ENCODE measurements around the gene NOP53.
"Not testable (repeated sequence)": the region's sequence is repeated elsewhere in the genome, so short reads cannot be mapped to it uniquely, and the experiment has no call there.

Gene NOP53

GRCh38 chr19:47720669-47721422 is 24.5 kb upstream of the NOP53 start:
- 0 out of 2 replicates have a peak, but pooled peaks cover 3% of the 10 kb centered on the region for H3K27me3 ChIP-seq (ENCODE audit: low read depth, low read length)
- TF ChIP-seq EZH2phosphoT487 (IDR thresholded peaks at IDR 0.05; ENCODE audit: low read depth), result no peak
- TF ChIP-seq CTCF (IDR thresholded peaks at IDR 0.05; ENCODE audit: low read depth, low read length), result no peak
- H3K9me3 ChIP-seq (ENCODE audit: insufficient read depth, low read length), result no peaks in the 10 kb centered on the region
- H3K36me3 ChIP-seq (replicated peaks; ENCODE audit: low read depth, low read length), result no peaks in the 10 kb centered on the region
- no peak overlapping the region for H2AFZ ChIP-seq (ENCODE audit: low read depth, low read length)
- H3K4me1 ChIP-seq (ENCODE audit: low read length), result peaks cover 9% of the 10 kb centered on the region
- H3K4me2 ChIP-seq (ENCODE audit: low read length), result no peak overlapping the region
- no peak overlapping the region for H3K27ac ChIP-seq (ENCODE audit: low read length)
- H3K4me3 ChIP-seq (ENCODE audit: low read length), result no peak overlapping the region
- no peaks in the 10 kb centered on the region for H3K79me2 ChIP-seq (ENCODE audit: low read length)
- no peak overlapping the region for H3K9ac ChIP-seq (ENCODE audit: low read length)
- H4K20me1 ChIP-seq (ENCODE audit: insufficient read depth, low read length), result no peaks in the 10 kb centered on the region

GRCh38 chr19:47723581-47723940 is 21.8 kb upstream of the NOP53 start:
- Histone ChIP-seq H4K20me1 (ENCODE audit: insufficient read depth, low read length) (no peaks in the 10 kb centered on the region), H2AFZ (ENCODE audit: low read depth, low read length) (no peak overlapping the region), H3K4me1 (ENCODE audit: low read length) (peaks cover 9% of the 10 kb centered on the region), H3K9ac (ENCODE audit: low read length) (no peak overlapping the region), H3K4me2 (ENCODE audit: low read length) (peak overlapping the region; percentile 65), H3K79me2 (ENCODE audit: low read length) (no peaks in the 10 kb centered on the region), H3K36me3 (replicated peaks; ENCODE audit: low read depth, low read length) (no peaks in the 10 kb centered on the region), H3K27me3 (ENCODE audit: low read depth, low read length) (0 out of 2 replicates have a peak, but pooled peaks cover 3% of the 10 kb centered on the region), H3K4me3 (ENCODE audit: low read length) (peak overlapping the region; percentile 67), H3K9me3 (ENCODE audit: insufficient read depth, low read length) (no peaks in the 10 kb centered on the region), H3K27ac (ENCODE audit: low read length) (no peak overlapping the region)
- TF ChIP-seq EZH2phosphoT487 (IDR thresholded peaks at IDR 0.05; ENCODE audit: low read depth) (no peak), CTCF (IDR thresholded peaks at IDR 0.05; ENCODE audit: low read depth, low read length) (no peak)

- Histone ChIP-seq H3K27ac (ENCODE audit: low read length) (no peak overlapping the region), H3K4me1 (ENCODE audit: low read length) (peaks cover 9% of the 10 kb centered on the region), H3K36me3 (replicated peaks; ENCODE audit: low read depth, low read length) (no peaks in the 10 kb centered on the region), H3K9me3 (ENCODE audit: insufficient read depth, low read length) (no peaks in the 10 kb centered on the region), H2AFZ (ENCODE audit: low read depth, low read length) (no peak overlapping the region), H4K20me1 (ENCODE audit: insufficient read depth, low read length) (no peaks in the 10 kb centered on the region), H3K4me2 (ENCODE audit: low read length) (no peak overlapping the region), H3K79me2 (ENCODE audit: low read length) (no peaks in the 10 kb centered on the region), H3K9ac (ENCODE audit: low read length) (no peak overlapping the region), H3K4me3 (ENCODE audit: low read length) (no peak overlapping the region), H3K27me3 (ENCODE audit: low read depth, low read length) (0 out of 2 replicates have a peak, but pooled peaks cover 3% of the 10 kb centered on the region)
- TF ChIP-seq EZH2phosphoT487 (IDR thresholded peaks at IDR 0.05; ENCODE audit: low read depth) (no peak), CTCF (IDR thresholded peaks at IDR 0.05; ENCODE audit: low read depth, low read length) (no peak)
Measured at GRCh38 chr19:47725759-47726401, 19.5 kb upstream of the NOP53 start.

- Histone ChIP-seq H3K4me2 (ENCODE audit: low read length) (no peak overlapping the region), H3K27ac (ENCODE audit: low read length) (no peak overlapping the region), H2AFZ (ENCODE audit: low read depth, low read length) (no peak overlapping the region), H3K36me3 (replicated peaks; ENCODE audit: low read depth, low read length) (no peaks in the 10 kb centered on the region), H4K20me1 (ENCODE audit: insufficient read depth, low read length) (no peaks in the 10 kb centered on the region), H3K4me3 (ENCODE audit: low read length) (no peak overlapping the region), H3K9me3 (ENCODE audit: insufficient read depth, low read length) (no peaks in the 10 kb centered on the region), H3K4me1 (ENCODE audit: low read length) (peaks cover 9% of the 10 kb centered on the region), H3K9ac (ENCODE audit: low read length) (no peak overlapping the region), H3K27me3 (ENCODE audit: low read depth, low read length) (0 out of 2 replicates have a peak, but pooled peaks cover 3% of the 10 kb centered on the region), H3K79me2 (ENCODE audit: low read length) (no peaks in the 10 kb centered on the region)
- TF ChIP-seq CTCF (IDR thresholded peaks at IDR 0.05; ENCODE audit: low read depth, low read length) (no peak), EZH2phosphoT487 (IDR thresholded peaks at IDR 0.05; ENCODE audit: low read depth) (no peak)
Measured at GRCh38 chr19:47726467-47726866, 18.9 kb upstream of the NOP53 start.

GRCh38 chr19:47728295-47728694 is 17.1 kb upstream of the NOP53 start:
- not testable (repeated sequence) for H3K27ac ChIP-seq (ENCODE audit: low read length); H3K4me2 ChIP-seq (ENCODE audit: low read length); H3K79me2 ChIP-seq (ENCODE audit: low read length); H3K27me3 ChIP-seq (ENCODE audit: low read depth, low read length); H3K9ac ChIP-seq (ENCODE audit: low read length); H3K4me3 ChIP-seq (ENCODE audit: low read length); H3K4me1 ChIP-seq (ENCODE audit: low read length); H4K20me1 ChIP-seq (ENCODE audit: insufficient read depth, low read length); H2AFZ ChIP-seq (ENCODE audit: low read depth, low read length); H3K9me3 ChIP-seq (ENCODE audit: insufficient read depth, low read length); H3K36me3 ChIP-seq (replicated peaks; ENCODE audit: low read depth, low read length)

All from OCI-LY3 (cell line).